Measurements from ENCODE around the gene LRRC18.

LRRC18 gene

DNA sequence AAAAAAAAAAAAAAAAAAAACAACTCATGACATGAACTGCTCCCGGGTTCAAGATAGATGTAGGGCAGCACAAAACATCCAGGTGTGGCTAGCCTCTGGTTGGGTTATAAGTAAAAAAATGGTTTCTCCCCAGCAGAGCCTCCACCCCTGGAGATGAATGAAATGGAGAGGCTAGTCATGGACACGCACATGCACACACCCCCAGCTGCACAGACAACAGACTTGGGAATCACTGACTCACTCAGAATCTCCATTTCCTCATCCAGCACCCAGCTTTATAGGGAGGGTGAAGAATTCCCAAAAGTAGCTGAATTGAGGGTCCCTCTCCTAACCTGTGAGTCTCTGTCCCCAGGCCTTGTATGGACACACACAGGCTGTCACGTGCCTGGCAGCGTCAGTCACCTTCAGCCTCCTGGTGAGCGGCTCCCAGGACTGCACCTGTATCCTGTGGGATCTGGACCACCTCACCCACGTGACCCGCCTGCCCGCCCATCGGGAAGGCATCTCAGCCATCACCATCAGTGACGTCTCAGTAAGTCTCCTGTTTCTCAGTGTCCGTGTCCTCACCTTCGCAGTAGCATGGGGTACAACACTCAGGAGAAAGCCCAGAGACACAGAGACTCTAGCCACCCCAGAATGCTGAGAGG is 35.0 kb upstream of the LRRC18 start:
- Histone ChIP-seq H3K4me3 (replicated peaks; ENCODE audit: insufficient read depth, low read length) (no peak overlapping the region), H3K27ac (replicated peaks) (no peak overlapping the region), H3K27me3 (ENCODE audit: insufficient read depth, poor library complexity, severe bottlenecking) (no peaks in the 10 kb centered on the region)
- no peak for DNase-seq (ENCODE audit: low read depth in 1 of 2, low spot score in 1 of 2)
- TF ChIP-seq, protein P1, sequence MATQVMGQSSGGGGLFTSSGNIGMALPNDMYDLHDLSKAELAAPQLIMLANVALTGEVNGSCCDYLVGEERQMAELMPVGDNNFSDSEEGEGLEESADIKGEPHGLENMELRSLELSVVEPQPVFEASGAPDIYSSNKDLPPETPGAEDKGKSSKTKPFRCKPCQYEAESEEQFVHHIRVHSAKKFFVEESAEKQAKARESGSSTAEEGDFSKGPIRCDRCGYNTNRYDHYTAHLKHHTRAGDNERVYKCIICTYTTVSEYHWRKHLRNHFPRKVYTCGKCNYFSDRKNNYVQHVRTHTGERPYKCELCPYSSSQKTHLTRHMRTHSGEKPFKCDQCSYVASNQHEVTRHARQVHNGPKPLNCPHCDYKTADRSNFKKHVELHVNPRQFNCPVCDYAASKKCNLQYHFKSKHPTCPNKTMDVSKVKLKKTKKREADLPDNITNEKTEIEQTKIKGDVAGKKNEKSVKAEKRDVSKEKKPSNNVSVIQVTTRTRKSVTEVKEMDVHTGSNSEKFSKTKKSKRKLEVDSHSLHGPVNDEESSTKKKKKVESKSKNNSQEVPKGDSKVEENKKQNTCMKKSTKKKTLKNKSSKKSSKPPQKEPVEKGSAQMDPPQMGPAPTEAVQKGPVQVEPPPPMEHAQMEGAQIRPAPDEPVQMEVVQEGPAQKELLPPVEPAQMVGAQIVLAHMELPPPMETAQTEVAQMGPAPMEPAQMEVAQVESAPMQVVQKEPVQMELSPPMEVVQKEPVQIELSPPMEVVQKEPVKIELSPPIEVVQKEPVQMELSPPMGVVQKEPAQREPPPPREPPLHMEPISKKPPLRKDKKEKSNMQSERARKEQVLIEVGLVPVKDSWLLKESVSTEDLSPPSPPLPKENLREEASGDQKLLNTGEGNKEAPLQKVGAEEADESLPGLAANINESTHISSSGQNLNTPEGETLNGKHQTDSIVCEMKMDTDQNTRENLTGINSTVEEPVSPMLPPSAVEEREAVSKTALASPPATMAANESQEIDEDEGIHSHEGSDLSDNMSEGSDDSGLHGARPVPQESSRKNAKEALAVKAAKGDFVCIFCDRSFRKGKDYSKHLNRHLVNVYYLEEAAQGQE (IDR thresholded peaks at IDR 0.05; ENCODE audit: insufficient replicate concordance, low read depth), result no peak
- TF ChIP-seq SPI1 (IDR thresholded peaks at IDR 0.05; ENCODE audit: borderline replicate concordance, low read depth) (no peak), POLR2AphosphoS5 (IDR thresholded peaks at IDR 0.05; ENCODE audit: low read depth) (no peak)

DNA sequence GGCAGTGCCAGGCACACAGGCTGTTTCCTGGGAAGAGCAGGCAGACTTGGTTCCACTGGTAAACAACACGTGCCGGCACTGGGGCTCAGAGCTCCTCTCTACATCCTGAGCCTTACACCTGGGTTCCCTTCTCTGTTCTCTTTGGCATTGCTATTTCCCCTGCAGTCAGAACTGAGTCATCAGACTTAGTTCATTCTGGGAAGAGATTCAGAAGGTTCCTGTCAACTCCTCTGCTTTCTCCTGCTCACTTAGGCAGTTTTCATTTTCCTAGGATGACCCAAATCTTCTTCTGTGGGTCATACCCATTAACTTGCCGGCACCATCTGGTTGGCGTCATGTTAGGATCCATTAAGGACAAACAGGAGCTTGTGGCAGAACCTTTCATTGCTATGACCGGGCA is 33.4 kb upstream of the LRRC18 start:
- no peaks in the 10 kb centered on the region for H3K27me3 ChIP-seq (ENCODE audit: insufficient read depth, poor library complexity, severe bottlenecking)
- no peak for DNase-seq (ENCODE audit: low read depth in 1 of 2, low spot score in 1 of 2)
- TF ChIP-seq POLR2AphosphoS5 (IDR thresholded peaks at IDR 0.05; ENCODE audit: low read depth) (no peak), GABPA (IDR thresholded peaks at IDR 0.05; ENCODE audit: low read depth) (no peak), SPI1 (IDR thresholded peaks at IDR 0.05; ENCODE audit: borderline replicate concordance, low read depth) (no peak)
- TF ChIP-seq, protein P1 (IDR thresholded peaks at IDR 0.05; ENCODE audit: insufficient replicate concordance, low read depth), result no peak
- TF ChIP-seq, protein P2, sequence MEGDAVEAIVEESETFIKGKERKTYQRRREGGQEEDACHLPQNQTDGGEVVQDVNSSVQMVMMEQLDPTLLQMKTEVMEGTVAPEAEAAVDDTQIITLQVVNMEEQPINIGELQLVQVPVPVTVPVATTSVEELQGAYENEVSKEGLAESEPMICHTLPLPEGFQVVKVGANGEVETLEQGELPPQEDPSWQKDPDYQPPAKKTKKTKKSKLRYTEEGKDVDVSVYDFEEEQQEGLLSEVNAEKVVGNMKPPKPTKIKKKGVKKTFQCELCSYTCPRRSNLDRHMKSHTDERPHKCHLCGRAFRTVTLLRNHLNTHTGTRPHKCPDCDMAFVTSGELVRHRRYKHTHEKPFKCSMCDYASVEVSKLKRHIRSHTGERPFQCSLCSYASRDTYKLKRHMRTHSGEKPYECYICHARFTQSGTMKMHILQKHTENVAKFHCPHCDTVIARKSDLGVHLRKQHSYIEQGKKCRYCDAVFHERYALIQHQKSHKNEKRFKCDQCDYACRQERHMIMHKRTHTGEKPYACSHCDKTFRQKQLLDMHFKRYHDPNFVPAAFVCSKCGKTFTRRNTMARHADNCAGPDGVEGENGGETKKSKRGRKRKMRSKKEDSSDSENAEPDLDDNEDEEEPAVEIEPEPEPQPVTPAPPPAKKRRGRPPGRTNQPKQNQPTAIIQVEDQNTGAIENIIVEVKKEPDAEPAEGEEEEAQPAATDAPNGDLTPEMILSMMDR (IDR thresholded peaks at IDR 0.05; ENCODE audit: insufficient read depth, low read length), result no peak
- no peak overlapping the region for H3K27ac ChIP-seq (replicated peaks)
- no peak overlapping the region for H3K4me3 ChIP-seq (replicated peaks; ENCODE audit: insufficient read depth, low read length)

DNA sequence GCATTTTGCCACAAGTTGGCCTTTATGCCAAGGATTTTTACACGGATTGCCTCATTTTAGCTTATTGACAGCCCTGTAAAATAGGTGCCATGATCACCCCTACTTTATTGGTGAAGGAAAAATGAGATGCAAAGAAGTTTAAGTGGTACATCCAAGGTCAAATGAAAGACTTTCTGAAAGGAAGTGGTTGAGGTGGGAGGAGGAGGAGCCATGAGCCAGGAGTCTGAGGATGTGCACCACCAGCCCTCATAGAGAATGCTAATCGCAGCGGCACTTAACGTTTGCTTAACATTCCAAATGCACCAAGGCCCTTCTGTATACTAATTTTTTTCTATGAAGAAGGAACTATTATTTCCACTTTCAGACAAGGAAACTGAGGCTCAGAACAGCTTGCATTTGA is 31.0 kb upstream of the LRRC18 start:
- no peak for DNase-seq (ENCODE audit: low read depth in 1 of 2, low spot score in 1 of 2)
- TF ChIP-seq, protein P2 (IDR thresholded peaks at IDR 0.05; ENCODE audit: insufficient read depth, low read length), result no peak
- TF ChIP-seq POLR2AphosphoS5 (IDR thresholded peaks at IDR 0.05; ENCODE audit: low read depth) (no peak), SPI1 (IDR thresholded peaks at IDR 0.05; ENCODE audit: borderline replicate concordance, low read depth) (no peak), GABPA (IDR thresholded peaks at IDR 0.05; ENCODE audit: low read depth) (no peak)
- TF ChIP-seq, protein P1 (IDR thresholded peaks at IDR 0.05; ENCODE audit: insufficient replicate concordance, low read depth), result no peak
- no peak overlapping the region for H3K27ac ChIP-seq (replicated peaks)
- no peaks in the 10 kb centered on the region for H3K27me3 ChIP-seq (ENCODE audit: insufficient read depth, poor library complexity, severe bottlenecking)
- no peak overlapping the region for H3K4me3 ChIP-seq (replicated peaks; ENCODE audit: insufficient read depth, low read length)

Data from HL-60 (cell line).